Measurements from ENCODE around the gene VRK2. TPM values are rescaled to one million over a fixed set of nuclear protein-coding genes. Genes with fewer than 3 reads are reported as not detected.
"Not testable (repeated sequence)": the region's sequence is repeated elsewhere in the genome, so short reads cannot be mapped to it uniquely, and the experiment has no call there.

VRK2 gene
- polyA plus RNA-seq, 3 donors: 21.7 to 25.1 (median 22.7) TPM

DNA sequence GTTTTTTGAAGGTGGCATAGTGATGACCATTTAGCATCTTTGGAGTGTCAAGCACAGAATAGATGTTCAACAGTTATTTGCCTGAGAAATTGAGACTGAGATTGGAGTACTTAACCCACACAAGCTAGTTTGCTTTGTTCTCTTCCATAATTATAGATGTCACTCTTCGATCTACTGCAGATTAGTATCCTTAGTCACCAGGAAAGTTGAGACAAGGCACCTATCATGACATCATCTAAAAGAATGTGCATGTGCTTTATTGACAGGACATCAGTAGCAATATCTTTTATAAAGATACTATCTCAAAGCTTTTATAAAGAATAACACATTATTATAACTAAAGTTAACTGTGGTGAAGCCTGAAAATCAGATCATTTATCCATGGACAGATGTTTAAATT lies 6.4 kb downstream of the VRK2 start:
- DNase-seq (ENCODE audit: low read depth in 3 of 3, low spot score in 2 of 3): no peak

DNA sequence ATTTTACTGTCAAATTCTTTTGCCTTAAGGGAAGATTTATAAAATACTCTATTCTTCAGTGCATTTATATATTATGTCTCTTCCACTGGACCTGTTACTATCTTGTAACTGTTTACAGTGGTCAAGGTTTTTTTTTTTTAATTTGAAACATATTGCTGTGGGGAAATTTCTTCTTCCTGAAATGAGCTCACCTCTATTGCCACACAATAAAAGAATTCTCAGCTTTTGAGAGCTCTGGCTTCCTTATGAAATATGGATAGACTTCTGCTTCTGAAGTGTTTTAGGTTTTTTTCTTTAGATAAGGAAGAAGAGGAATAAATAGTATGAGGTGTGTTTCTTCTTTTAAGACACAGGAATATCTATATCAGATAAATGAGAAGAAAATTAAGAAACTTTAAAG lies 7.7 kb downstream of the VRK2 start:
- no peak for DNase-seq (ENCODE audit: low read depth in 3 of 3, low spot score in 2 of 3)

DNA sequence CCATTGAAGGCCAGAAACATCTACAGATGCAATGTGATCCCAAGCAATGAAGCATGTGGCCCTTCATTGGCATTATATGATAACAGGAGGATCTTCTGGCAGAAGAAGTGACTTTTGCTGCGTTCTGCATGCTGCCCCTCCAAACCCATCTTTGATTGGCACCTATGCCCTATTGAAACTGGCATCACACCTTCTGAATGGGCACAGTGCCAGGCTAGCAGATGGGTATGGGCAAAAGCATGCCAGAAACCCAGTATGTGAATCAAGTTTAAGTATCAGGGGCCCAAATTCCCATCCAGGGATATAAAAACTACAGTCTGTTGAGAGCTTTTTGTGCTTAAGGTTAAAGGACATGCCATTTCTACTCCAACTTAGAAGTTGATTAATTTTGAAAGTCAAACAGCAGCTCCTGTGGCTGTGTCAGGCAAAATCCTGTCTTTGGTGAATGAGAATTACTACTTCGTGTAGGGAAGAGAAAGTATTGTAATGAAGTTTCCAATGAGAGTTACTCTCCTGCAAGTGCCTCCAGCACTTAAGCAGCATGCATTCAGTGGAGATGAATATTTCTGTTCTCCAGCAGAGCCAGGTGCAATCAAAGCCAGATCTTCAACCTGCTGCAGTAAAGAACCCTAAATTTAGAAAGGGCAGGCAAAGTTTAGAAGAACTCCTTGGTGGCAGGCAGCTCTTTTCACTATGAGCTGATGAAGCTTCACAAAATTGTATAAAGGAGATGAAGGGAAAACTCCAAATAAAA lies 8.6 kb downstream of the VRK2 start:
- no peak for DNase-seq (ENCODE audit: low read depth in 3 of 3, low spot score in 2 of 3)

DNA sequence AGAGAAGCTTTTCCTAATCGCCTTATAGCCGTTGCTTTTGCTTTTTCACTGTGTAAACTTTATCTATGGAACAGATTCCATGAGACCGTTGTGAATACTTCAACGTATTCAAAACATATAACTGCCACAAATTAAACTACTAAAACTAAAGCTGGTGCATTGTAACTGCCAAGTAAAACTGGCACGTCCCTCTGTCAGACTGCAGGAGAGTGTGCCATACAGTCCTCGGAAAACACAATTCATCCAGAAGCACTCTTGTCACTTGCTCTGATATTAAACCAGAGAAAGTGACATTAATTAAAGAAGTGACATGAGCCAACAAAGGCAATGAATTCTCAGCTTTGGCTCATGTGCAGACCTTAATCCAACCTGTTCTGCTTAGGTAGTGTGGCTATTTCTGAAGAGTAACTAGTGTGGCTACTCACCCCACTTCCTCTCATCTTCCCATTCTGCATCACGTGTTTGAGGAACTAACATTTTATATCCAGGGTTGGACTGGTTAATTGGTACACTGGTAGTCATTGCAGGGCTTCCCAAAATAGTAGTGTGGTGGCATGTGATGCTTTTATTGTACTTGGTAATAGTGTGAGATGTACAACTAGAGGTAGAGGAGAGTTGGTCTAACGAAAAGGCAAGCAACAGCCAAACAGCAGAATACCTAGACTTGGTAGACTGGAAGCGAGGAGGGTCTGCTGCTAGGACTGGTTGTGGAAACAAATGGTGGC lies 9.7 kb downstream of the VRK2 start:
- no peak for DNase-seq (ENCODE audit: low read depth in 3 of 3, low spot score in 2 of 3)

DNA sequence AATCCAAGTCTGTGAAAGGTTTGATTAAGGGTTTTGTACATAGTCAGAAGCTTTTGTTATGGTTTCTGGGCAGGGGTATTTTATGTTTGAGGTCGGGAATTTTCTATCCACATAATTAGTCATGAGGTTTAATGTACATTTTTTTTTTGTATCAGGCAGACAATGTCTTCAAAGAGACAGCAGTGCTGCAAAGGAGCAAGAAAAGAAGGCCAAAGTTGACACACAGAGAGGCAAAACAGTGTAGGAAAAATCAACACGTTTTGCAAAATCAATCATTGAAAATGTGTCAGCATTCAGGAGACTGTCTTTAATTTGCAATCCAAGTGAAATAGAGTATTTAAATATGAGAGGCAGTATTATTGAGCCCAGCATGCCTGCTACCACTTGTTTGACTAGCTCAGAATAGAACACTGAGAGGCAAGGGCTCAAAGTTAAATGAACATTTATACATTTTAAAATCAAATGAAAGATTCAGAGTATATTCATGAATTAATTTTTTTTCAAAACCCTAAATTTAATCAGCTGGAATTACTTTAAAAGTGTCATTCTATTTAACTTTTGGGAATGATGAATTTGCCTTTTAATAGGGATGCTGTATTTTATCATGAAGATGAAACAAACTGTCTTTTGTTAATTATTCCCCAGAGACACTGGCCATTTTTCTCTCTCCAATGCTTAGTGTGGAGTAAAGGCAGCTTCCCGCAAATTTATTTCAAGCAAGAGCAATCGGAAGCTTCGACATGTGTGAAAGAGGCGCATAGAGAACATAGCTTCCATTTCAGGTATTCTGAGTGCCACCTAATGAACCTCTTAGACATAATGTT lies 11.3 kb downstream of the VRK2 start:
- DNase-seq (ENCODE audit: low read depth in 3 of 3, low spot score in 2 of 3): no peak

DNA sequence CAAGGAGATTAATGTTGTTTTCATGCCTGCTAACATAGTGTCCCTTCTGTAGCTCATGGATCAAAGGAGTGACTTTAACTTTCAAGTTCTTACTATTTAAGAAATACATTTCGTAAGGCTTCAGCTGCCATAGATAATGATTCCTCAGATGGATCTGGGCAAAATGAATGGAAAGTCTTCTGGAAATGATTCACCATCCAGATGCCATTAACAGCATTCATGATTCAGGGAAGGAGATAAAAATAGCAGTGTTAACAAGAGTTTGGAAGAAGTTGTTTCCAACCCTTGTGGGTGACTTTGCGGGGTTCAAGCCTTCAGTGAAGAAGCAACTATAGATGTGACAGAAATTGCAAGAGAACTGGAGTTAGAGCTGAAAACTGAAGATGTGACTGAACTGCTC lies 17.0 kb downstream of the VRK2 start:
- DNase-seq (ENCODE audit: low read depth in 3 of 3, low spot score in 2 of 3): no peak

DNA sequence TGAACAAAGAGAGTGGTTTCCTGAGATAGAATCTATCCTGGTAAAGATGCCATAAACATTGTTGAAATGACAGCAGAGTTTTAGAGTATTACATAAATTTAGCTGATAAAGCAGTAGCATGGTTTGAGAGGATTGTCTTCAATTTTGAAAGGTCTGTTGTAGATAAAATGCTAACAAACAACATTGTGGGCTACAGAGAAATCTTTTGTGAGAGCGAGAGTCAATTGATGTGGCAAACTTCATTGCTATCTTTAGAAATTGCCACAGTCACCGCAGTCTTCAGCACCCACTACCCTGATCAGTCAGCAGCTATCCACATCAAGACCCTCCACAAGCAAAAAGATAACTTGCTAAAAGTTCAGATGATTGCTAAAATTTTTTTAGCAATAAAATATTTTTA lies 17.5 kb downstream of the VRK2 start:
- no peak for DNase-seq (ENCODE audit: low read depth in 3 of 3, low spot score in 2 of 3)

DNA sequence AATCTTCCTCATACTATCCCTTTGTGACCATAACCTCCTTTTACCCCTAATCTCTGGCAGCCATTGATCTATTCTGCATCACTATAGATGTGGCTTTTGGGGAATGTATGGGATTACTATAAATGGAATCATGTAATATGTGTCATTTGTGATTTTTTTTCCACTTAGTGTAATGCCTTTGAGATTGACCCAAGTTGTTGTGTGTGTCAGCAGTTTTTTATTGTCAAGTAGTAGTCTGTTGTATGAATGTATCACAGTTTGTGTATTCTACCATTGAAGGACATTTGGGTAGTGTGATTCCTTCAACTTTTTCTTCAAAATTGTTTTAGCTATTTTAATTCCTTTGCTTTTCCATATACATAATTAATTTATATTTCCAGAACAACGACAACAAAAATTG lies 18.6 kb downstream of the VRK2 start:
- DNase-seq (ENCODE audit: low read depth in 3 of 3, low spot score in 2 of 3): no peak

DNA sequence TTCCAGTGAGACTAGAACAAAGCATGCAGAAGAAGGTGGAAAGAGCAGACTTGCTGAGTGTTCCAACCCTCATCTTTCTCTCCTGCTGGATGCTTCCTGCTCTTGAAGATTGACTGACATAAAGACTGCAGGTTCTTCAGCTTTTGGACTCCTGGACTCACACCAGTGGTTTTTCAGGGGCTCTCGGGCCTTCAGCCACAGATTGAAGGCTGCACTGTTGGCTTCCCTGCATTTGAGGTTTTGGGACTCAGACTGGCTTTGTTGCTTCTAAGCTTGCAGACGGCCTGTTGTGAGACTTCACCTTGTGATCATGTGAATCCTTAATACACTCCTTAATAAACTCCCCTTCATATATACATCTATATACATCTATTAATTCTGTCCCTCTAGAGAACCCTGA lies 20.4 kb downstream of the VRK2 start:
- DNase-seq (ENCODE audit: low read depth in 3 of 3, low spot score in 2 of 3): no peak

DNA sequence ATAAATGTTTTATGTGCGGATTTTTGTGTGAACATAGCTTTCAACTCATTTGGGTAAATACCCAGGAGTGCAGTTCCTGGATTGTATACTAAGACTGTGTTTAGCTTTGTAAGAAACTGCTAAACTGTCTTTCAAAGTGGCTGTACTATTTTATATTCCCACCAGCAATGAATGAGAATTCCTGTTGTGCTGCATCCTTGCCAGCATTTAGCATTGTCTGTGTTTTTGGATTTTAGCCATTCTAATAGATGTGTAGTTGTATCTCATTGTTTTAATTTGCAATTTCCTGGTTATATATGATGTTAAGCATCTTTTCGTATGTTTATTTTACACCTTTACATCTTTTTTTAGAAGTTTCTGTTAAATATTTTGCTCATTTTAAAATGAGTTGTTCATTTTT lies 24.2 kb downstream of the VRK2 start:
- DNase-seq (ENCODE audit: low read depth in 3 of 3, low spot score in 2 of 3): no peak

DNA sequence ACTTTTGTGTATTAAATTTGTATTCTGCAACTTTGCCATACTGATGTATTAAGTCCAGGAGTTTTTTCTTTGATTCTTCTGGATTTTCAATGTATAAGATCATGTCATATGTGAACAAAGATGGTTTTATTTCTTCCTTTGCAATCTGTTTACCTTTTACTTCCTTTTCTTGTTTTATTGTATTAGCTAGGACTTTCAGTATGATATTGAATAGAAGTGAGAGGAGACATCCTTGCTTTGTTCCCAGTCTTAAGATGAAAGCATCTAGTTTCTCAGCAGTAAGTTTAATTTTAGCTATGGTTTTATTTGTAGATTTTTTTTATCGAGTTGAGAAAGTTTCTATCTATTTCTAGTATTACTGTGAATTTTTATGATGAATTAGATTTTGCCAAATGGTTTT lies 25.5 kb downstream of the VRK2 start:
- DNase-seq (ENCODE audit: low read depth in 3 of 3, low spot score in 2 of 3): no peak

DNA sequence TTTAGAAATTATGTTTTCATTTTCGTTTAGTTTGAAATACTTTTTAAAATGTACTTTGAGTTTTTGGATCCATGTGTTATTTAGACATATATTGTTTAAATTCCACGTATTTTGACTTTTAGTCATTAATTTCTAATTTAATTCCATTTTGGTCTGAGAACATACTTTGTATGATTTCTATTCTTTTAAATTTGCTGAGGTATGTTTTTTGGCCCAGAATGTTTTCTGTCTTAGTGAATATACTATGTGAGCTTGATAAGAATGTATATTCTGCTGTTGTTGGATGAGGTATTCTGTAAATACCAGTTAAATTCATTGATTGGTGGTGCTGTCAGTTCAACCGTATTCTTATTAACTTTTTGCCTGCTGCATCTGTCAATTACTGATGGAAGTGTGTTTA lies 26.4 kb downstream of the VRK2 start:
- DNase-seq (ENCODE audit: low read depth in 3 of 3, low spot score in 2 of 3): no peak

DNA sequence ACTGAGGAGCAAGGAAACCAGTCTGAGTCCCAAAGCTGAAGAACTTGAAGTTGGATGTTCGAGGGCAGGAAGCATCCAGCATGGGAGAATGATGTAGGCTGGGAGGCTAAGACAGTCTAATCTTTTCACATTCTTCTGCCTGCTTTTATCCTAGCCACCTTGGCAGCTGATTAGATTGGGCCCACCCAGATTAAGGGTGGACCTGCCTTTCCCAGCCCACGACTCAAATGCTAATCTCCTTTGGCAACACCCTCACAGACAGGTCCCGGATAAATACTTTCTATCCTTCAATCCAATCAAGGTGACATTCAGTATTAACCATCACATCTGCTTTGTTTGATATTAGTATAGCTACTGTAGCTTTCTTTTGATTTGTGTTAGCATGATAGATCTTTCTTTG lies 27.1 kb downstream of the VRK2 start:
- DNase-seq (ENCODE audit: low read depth in 3 of 3, low spot score in 2 of 3): no peak

DNA sequence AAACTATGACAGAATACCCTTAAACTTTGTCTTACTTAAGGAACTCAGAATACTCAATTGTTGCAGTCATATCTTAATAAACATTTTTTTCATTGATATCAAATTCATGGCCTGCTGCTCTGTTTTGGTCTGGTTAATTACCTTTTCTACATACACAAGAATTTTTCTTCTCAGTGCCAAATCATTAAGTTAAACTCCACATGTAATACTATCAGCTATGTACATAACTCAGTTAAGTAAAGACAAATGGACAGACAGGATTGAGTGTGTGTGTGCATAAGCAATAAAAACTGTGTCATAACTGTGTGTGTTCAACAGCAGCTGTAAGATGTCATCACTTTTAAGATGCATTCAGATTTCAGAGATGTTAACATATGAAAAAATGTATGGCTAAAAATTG lies 34.4 kb downstream of the VRK2 start:
- no peak for DNase-seq (ENCODE audit: low read depth in 3 of 3, low spot score in 2 of 3)

DNA sequence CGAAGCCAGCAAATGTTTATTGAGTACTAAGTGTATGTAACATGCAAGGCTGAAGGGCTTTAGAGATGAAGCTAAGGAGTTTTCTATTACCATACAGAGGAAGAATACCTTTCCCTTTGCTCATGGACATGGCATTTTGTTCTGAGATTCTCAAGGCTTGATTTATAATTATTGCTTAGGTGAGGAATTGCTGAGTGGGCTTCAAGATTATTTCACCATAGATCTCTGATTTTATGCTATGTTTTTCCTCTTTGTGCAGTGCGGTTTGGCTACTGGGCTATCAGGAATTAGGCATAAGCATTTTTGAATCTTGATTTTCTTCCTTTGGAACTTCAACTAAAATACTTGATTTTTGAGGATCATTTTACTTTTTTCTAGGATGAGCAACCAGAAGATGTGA lies 42.5 kb downstream of the VRK2 start:
- DNase-seq (ENCODE audit: low read depth in 3 of 3, low spot score in 2 of 3): no peak

DNA sequence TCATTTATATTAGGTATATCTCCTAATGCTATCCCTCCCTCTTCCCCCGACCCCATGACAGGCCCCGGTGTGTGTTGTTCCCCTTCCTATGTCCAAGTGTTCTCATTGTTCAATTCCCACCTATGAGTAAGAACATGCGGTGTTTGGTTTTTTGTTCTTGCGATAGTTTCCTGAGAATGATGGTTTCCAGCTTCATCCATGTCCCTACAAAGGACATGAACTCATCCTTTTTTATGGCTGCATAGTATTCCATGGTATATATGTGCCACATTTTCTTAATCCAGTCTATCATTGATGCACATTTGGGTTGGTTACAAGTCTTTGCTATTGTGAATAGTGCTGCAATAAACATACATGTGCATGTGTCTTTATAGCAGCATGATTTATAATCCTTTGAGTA lies 46.2 kb downstream of the VRK2 start:
- not testable (repeated sequence) for DNase-seq (ENCODE audit: low read depth in 3 of 3, low spot score in 2 of 3)

DNA sequence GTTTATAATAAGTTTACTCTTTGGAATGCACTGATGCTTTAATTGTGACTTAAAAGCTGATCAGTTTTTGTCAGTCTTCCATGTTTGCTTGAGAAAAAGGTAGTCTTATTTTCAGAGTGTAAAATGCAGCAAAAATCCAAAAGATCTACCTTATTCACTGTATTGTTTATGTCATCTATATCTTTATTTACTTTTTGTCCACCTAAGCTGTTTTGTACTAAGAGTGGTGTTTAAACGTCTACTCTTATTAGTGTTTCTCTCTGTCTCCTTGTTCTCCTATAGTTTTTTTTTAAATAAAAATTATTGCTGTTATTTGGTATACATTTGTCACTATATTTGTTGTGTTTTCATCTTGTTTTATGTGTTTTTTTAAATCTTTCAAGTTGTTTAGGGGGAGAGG lies 50.4 kb downstream of the VRK2 start:
- DNase-seq (ENCODE audit: low read depth in 3 of 3, low spot score in 2 of 3): no peak

DNA sequence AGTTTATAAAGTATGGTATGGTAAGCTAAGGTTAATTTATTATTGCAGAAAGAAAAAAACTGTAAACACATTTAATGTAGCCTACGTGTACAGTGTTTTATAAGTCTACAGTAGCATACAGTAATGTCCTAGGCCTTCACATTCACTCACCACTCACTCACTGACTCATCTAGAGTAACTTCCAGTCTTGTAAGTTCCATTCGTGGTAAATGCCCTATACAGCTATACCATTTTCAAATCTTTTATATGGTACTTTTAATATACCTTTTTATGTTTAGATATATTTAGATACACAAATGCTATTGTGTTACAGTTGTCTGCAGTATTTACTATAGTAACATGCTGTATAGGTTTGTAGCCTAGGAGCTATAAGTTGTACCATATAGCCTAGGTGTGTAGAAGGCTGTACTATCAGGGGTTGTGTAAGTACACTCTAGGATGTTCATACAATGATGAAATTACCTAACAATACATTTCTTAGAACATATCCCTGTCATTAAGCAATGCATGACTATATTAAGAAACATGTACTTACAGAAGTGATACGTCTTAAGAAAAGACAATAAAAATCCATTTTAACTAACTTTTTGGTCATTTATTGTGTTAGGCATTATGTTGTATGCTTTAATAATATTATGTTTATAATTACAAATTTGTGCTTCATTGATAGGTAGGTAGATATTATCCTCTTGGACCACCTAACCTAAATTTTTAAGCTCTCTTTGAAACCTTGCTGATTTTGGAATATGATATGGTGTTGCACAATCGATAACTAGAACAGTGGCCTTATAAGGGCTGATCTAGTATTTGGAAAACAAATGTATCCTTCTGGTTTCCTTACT lies 51.9 kb downstream of the VRK2 start:
- no peak for DNase-seq (ENCODE audit: low read depth in 3 of 3, low spot score in 2 of 3)

DNA sequence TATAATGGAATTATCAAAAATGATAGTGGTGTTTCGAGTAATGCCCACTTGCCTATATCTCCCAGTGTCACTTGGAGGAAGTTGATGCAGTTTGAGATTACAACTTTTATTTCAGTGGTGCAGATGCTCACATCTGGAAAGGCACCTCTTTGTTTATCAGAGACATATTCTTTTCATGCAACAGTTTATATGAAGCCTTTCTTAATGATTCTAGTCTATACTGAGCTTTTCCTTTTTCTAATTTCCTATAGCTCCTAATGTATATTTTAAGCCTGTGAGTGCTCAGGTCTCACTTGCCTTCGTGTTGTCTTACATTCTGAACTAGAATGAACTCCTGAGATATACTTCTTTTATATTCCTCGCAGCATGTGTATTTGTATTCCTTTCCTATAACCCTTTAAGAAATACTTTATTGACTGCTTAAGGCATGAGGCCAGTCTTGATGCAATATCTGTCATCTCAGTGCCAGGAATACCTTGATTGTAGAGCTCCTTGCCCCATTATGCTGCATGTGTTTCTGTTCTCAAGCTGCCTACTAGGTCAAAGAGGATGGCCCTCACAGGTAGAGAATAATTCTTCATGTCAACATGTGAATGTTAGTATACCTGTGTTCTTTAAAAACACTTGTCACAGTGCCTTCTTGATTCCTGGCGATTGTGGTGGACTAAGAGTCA lies 52.6 kb downstream of the VRK2 start:
- no peak for DNase-seq (ENCODE audit: low read depth in 3 of 3, low spot score in 2 of 3)

DNA sequence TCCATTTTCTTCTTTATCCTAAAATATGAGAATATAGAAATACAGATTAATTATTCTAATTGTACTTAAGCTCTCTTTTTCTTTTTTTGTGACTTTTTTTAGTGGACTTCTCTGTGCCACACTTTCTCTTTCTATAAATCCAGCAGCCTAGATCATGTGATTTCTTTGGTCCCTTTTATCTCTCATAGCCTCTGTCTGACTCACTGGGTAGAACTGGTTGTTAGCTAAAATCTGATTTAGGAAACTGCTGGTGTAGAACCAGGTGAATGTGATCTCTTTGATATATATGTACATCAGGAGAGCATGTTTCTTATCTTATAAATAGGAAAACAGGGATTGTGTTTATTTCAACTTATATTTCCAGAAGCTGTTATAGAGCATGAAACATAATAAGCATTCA lies 54.9 kb downstream of the VRK2 start:
- no peak for DNase-seq (ENCODE audit: low read depth in 3 of 3, low spot score in 2 of 3)
